K562 (cell line): ENCODE measurements around the gene ARSK. TPM values are rescaled to one million over a fixed set of nuclear protein-coding genes. Genes with fewer than 3 reads are reported as not detected.

Source experiments
- ADNP ChIP-seq: fragments of 200-800 bp; sonication (Bioruptor generic); IDR thresholded peaks from 2 replicates; pipeline ENCODE4 v1.6.1; 2016; ENCODE audit warnings: missing genetic modification characterization, missing compliant biosample characterization
- CGGBP1 ChIP-seq: fragments of 250-450 bp; sonication (Bioruptor Pico); IDR thresholded peaks from 2 replicates; pipeline ENCODE4 v1.9.0; 2021; ENCODE audit warnings: mild to moderate bottlenecking
- HMGXB4 ChIP-seq: sonication (generic); formaldehyde crosslinking; IDR thresholded peaks from 2 replicates; pipeline ENCODE4 v1.8.1; 2023; ENCODE audit warnings: mild to moderate bottlenecking, missing genetic modification reagents
- SNRNP70 ChIP-seq: fragments of 200-400 bp; formaldehyde crosslinking; optimal IDR thresholded peaks from 2 replicates; pipeline ENCODE3; 2017; ENCODE audit warnings: low read depth, low read length
- STAG1 ChIP-seq: sonication (generic); formaldehyde crosslinking; IDR thresholded peaks from 2 replicates; pipeline ENCODE4 v1.5.0; 2020; ENCODE audit warnings: missing genetic modification reagents, borderline replicate concordance
- ZKSCAN3 ChIP-seq: fragments of 250-450 bp; sonication (Bioruptor Pico); IDR thresholded peaks from 2 replicates; pipeline ENCODE4 v1.4.0; 2020
- ZNF311 ChIP-seq: fragments of 250-450 bp; sonication (Bioruptor Pico); IDR thresholded peaks from 2 replicates; pipeline ENCODE4 v1.4.0; 2020; ENCODE audit warnings: mild to moderate bottlenecking, moderate library complexity
- ZNF318 ChIP-seq, 2 experiments: fragments of 450-650 bp; IDR thresholded peaks; 2 replicates each; pipeline ENCODE4 v1.6.1; 2016; ENCODE audit warnings: mild to moderate bottlenecking in 2 of 2, borderline replicate concordance in 1 of 2, low read depth in 1 of 2, moderate library complexity in 1 of 2
- ZNF384 ChIP-seq: IDR thresholded peaks from 2 replicates; pipeline ENCODE4 v1.6.1; 2012; ENCODE audit warnings: low read depth, low read length, improper control_type of control experiment
- ZNF511 ChIP-seq: sonication (generic); formaldehyde crosslinking; IDR thresholded peaks from 2 replicates; pipeline ENCODE4 v1.8.0; 2022; ENCODE audit warnings: mild to moderate bottlenecking, missing genetic modification reagents
- ZNF518B ChIP-seq: fragments of 250-450 bp; sonication (Bioruptor Pico); IDR thresholded peaks from 2 replicates; pipeline ENCODE4 v1.5.0; 2021; ENCODE audit warnings: mild to moderate bottlenecking, moderate library complexity
- polyA plus RNA-seq, 8 experiments: library from polyadenylated mRNA; depleted of rRNA in 4 of 8; stranded (reverse) in 5 of 8; unstranded in 3 of 8; fragments of >200 nt; fragmentation: Nextera tagmentation in 2 of 8; fragmentation: Illumina TruSeq in 1 of 8; extraction: Ambion mirVana in 2 of 8; extraction: Trizol in 1 of 8; gene quantifications; 2 replicates each; pipeline versions ENCODE4 v1.2.1 to v1.2.3, GENCODE V29; 2011 to 2014; ENCODE audit warnings: inconsistent platforms in 1 of 8, missing spikeins in 1 of 8
- total RNA-seq, 7 experiments: library from RNA; depleted of rRNA in 6 of 7; stranded (reverse); fragments of >200 nt in 6 of 7; fragmentation: Illumina TruSeq in 2 of 7; extraction: Trizol in 2 of 7; gene quantifications; 2 replicates each; pipeline versions ENCODE4 v1.2.1 to v1.2.3, GENCODE V29; 2011 to 2021; ENCODE audit warnings: low replicate concordance in 1 of 7

ARSK gene
- total and polyA plus RNA-seq, 9 of the 15 experiments (the other 6 are each of a cell fraction or from before 2014, with no cell fraction given), result 2.7 to 9.4 (median 7.1) TPM

- TF ChIP-seq ZNF318 (IDR thresholded peaks at IDR 0.05; ENCODE audit: borderline replicate concordance in 1 of 2, low read depth in 1 of 2), result no peak
- no peak for TF ChIP-seq ZNF384
- no peak for TF ChIP-seq ZNF511 (CRISPR knock-in tag)
- TF ChIP-seq ZNF518B, result no peak
- TF ChIP-seq ADNP (tag), result peak; percentile 60
- TF ChIP-seq CGGBP1 (CRISPR knock-in tag), result no peak
- TF ChIP-seq ZNF311 (CRISPR knock-in tag), result no peak
- TF ChIP-seq SNRNP70, result no peak
- TF ChIP-seq ZKSCAN3, result no peak
- no peak for TF ChIP-seq STAG1 (CRISPR knock-in tag)
- no peak for TF ChIP-seq HMGXB4 (CRISPR knock-in tag)
Observed at GRCh38 chr5:95631255-95631958, 76.5 kb downstream of the ARSK start (continued).
